ENCODE measurements around the gene TCEAL5. TPM values are rescaled to one million over a fixed set of nuclear protein-coding genes. Genes with fewer than 3 reads are reported as not detected.
"Not testable (repeated sequence)": the region's sequence is repeated elsewhere in the genome, so short reads cannot be mapped to it uniquely, and the experiment has no call there.

The TCEAL5 gene
- total and polyA plus RNA-seq, 10 of the 15 experiments (the other 5 are each of a cell fraction or from before 2014, with no cell fraction given) = not detected

DNA sequence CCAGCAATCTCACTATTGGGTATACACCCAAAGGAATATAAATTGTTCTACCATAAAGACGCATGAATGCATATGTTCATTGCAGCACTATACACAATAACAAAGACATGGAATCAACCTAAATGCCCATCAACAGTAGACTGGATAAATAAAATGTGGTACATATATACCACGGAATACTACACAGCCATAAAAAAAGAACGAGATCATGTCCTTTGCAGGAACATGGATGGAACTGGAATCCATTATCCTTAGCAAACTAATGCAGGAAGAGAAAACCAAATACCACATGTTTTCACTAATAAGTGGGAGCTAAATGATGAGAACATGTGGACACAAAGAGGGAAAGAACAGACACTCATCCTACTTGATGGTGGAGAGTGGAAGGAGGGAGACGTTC lies 50.6 kb downstream of the TCEAL5 start:
- H3K4me1 ChIP-seq (ENCODE audit: control insufficient read depth, insufficient read depth, low read length); RAD21 ChIA-PET (ENCODE audit: unreplicated experiment); in situ Hi-C loops (cut with MboI); H3K36me3 ChIP-seq (ENCODE audit: control insufficient read depth in 2 of 2, insufficient read depth in 2 of 2, low read length in 1 of 2); ATAC-seq; DNase-seq (ENCODE audit: low read depth, low spot score); intact Hi-C loops (cut with micrococcal nuclease; ENCODE audit: unreplicated experiment); H3K27me3 ChIP-seq (replicated peaks in 1 of 2; ENCODE audit: control insufficient read depth in 2 of 2, insufficient read depth in 2 of 2, low read length in 1 of 2); H3K79me2 ChIP-seq (ENCODE audit: control insufficient read depth, insufficient read depth, low read length); H3K27ac ChIP-seq (ENCODE audit: control insufficient read depth, insufficient read depth); POLR2A ChIA-PET; H2AFZ ChIP-seq (ENCODE audit: control insufficient read depth, low read depth, low read length); BruUV-seq (replicated peaks); H3K9me3 ChIP-seq (replicated peaks; ENCODE audit: control insufficient read depth, insufficient read depth, low read length); H3K4me2 ChIP-seq (ENCODE audit: control insufficient read depth, insufficient read depth); H4K20me1 ChIP-seq (ENCODE audit: control insufficient read depth, insufficient read depth); CTCF ChIA-PET; FAIRE-seq; SMC1A ChIA-PET (ENCODE audit: uncharacterized antibody, unreplicated experiment); H3K4me3 ChIP-seq; H3K9ac ChIP-seq (ENCODE audit: control insufficient read depth, insufficient read depth, low read length): not testable (repeated sequence)
- 2% methylated on average over 4 of the region's 4 CpGs for WGBS (ENCODE audit: insufficient coverage, insufficient replicate concordance, low lambda C conversion rate, missing lambda C conversion rate)

Other genes starting within 250 kb of the TCEAL5 start
Only the 7 nearest of the 9 such genes appear.
- not detected in 2 replicates for gene NXF3, start 183.6 kb downstream of the TCEAL5 start, total RNA-seq (2014; rRNA removed)
- gene NXF3, start 183.6 kb downstream of the TCEAL5 start, total RNA-seq (2014; rRNA removed; fragmentation: Illumina TruSeq; extraction: Trizol) = not detected in 2 replicates
- not detected in 2 replicates for gene NXF3, start 183.6 kb downstream of the TCEAL5 start, total RNA-seq (2021)
- 7.5 and 8.0 TPM in 2 replicates for gene NXF3, start 183.6 kb downstream of the TCEAL5 start, polyA plus RNA-seq (2011; rRNA removed)
- gene NXF3, start 183.6 kb downstream of the TCEAL5 start, polyA plus RNA-seq (2014; fragmentation: Illumina TruSeq; extraction: Trizol) = not detected in 2 replicates
- not detected for gene NXF3, start 183.6 kb downstream of the TCEAL5 start, polyA plus RNA-seq (2014; fragmentation: Nextera tagmentation; extraction: Ambion mirVana)
- not detected in 2 replicates for gene NXF3, start 183.6 kb downstream of the TCEAL5 start, polyA plus RNA-seq (2014; rRNA removed)
- gene NXF3, start 183.6 kb downstream of the TCEAL5 start, polyA plus RNA-seq (2016; fragmentation: Nextera tagmentation; extraction: Ambion mirVana) = under 1 TPM in 1 of 2 experiments, not detected in 1; 0.53 TPM
- gene BEX4, start 61.6 kb downstream of the TCEAL5 start, total RNA-seq (2014; rRNA removed) = 2.5 and 2.8 TPM in 2 replicates
- 2.3 and 2.4 TPM in 2 replicates for gene BEX4, start 61.6 kb downstream of the TCEAL5 start, total RNA-seq (2014; rRNA removed; fragmentation: Illumina TruSeq; extraction: Trizol)
- 1.7 and 2.0 TPM in 2 replicates for gene BEX4, start 61.6 kb downstream of the TCEAL5 start, total RNA-seq (2021)
- 0.79 and 1.4 TPM in 2 replicates for gene BEX4, start 61.6 kb downstream of the TCEAL5 start, polyA plus RNA-seq (2011; rRNA removed)
- 3.2 and 4.4 TPM in 2 replicates for gene BEX4, start 61.6 kb downstream of the TCEAL5 start, polyA plus RNA-seq (2014; fragmentation: Illumina TruSeq; extraction: Trizol)
- gene BEX4, start 61.6 kb downstream of the TCEAL5 start, polyA plus RNA-seq (2014; fragmentation: Nextera tagmentation; extraction: Ambion mirVana) = 1 to 10 TPM in 1 of 2 experiments, under 1 TPM in 1; 0.76 to 1.9 TPM
- 2.5 and 2.9 TPM in 2 replicates for gene BEX4, start 61.6 kb downstream of the TCEAL5 start, polyA plus RNA-seq (2014; rRNA removed)
- gene BEX4, start 61.6 kb downstream of the TCEAL5 start, polyA plus RNA-seq (2016; fragmentation: Nextera tagmentation; extraction: Ambion mirVana) = 1 to 10 TPM; 1.9 to 3.3 TPM
- 33.7 and 52.5 TPM in 2 replicates for gene TCEAL8, start 21.6 kb downstream of the TCEAL5 start, total RNA-seq (2014; rRNA removed)
- 63.0 and 65.6 TPM in 2 replicates for gene TCEAL8, start 21.6 kb downstream of the TCEAL5 start, total RNA-seq (2014; rRNA removed; fragmentation: Illumina TruSeq; extraction: Trizol)
- 27.6 and 28.4 TPM in 2 replicates for gene TCEAL8, start 21.6 kb downstream of the TCEAL5 start, total RNA-seq (2021)
- 55.8 and 83.2 TPM in 2 replicates for gene TCEAL8, start 21.6 kb downstream of the TCEAL5 start, polyA plus RNA-seq (2011; rRNA removed)
- gene TCEAL8, start 21.6 kb downstream of the TCEAL5 start, polyA plus RNA-seq (2014; fragmentation: Illumina TruSeq; extraction: Trizol) = 69.2 and 95.7 TPM in 2 replicates
- 100 to 1,000 TPM in 1 of 2 experiments, 10 to 100 TPM in 1; 86.8 to 123 TPM for gene TCEAL8, start 21.6 kb downstream of the TCEAL5 start, polyA plus RNA-seq (2014; fragmentation: Nextera tagmentation; extraction: Ambion mirVana)
- gene TCEAL8, start 21.6 kb downstream of the TCEAL5 start, polyA plus RNA-seq (2014; rRNA removed) = 32.9 and 45.9 TPM in 2 replicates
- gene TCEAL8, start 21.6 kb downstream of the TCEAL5 start, polyA plus RNA-seq (2016; fragmentation: Nextera tagmentation; extraction: Ambion mirVana) = 10 to 100 TPM; 57.7 to 59.6 TPM
- 0.27 and 0.79 TPM in 2 replicates for gene BEX2, start 34.2 kb upstream of the TCEAL5 start, total RNA-seq (2014; rRNA removed)
- 0.72 and 1.2 TPM in 2 replicates for gene BEX2, start 34.2 kb upstream of the TCEAL5 start, total RNA-seq (2014; rRNA removed; fragmentation: Illumina TruSeq; extraction: Trizol)
- gene BEX2, start 34.2 kb upstream of the TCEAL5 start, total RNA-seq (2021) = 0.56 and 0.80 TPM in 2 replicates
- gene BEX2, start 34.2 kb upstream of the TCEAL5 start, polyA plus RNA-seq (2011; rRNA removed) = 2.8 and 3.4 TPM in 2 replicates
- 0.91 and 2.7 TPM in 2 replicates for gene BEX2, start 34.2 kb upstream of the TCEAL5 start, polyA plus RNA-seq (2014; fragmentation: Illumina TruSeq; extraction: Trizol)
- 1 to 10 TPM in 1 of 2 experiments, under 1 TPM in 1; 0.52 to 1.3 TPM for gene BEX2, start 34.2 kb upstream of the TCEAL5 start, polyA plus RNA-seq (2014; fragmentation: Nextera tagmentation; extraction: Ambion mirVana)
- gene BEX2, start 34.2 kb upstream of the TCEAL5 start, polyA plus RNA-seq (2014; rRNA removed) = 0.72 and 1.0 TPM in 2 replicates
- under 1 TPM; 0.33 to 0.95 TPM for gene BEX2, start 34.2 kb upstream of the TCEAL5 start, polyA plus RNA-seq (2016; fragmentation: Nextera tagmentation; extraction: Ambion mirVana)
- gene TCEAL7, start 53.5 kb upstream of the TCEAL5 start, total RNA-seq (2014; rRNA removed) = not detected in 2 replicates
- not detected in 2 replicates for gene TCEAL7, start 53.5 kb upstream of the TCEAL5 start, total RNA-seq (2014; rRNA removed; fragmentation: Illumina TruSeq; extraction: Trizol)
- gene TCEAL7, start 53.5 kb upstream of the TCEAL5 start, total RNA-seq (2021) = not detected in 2 replicates
- not detected in 2 replicates for gene TCEAL7, start 53.5 kb upstream of the TCEAL5 start, polyA plus RNA-seq (2011; rRNA removed)
- gene TCEAL7, start 53.5 kb upstream of the TCEAL5 start, polyA plus RNA-seq (2014; fragmentation: Illumina TruSeq; extraction: Trizol) = not detected in 2 replicates
- not detected for gene TCEAL7, start 53.5 kb upstream of the TCEAL5 start, polyA plus RNA-seq (2014; fragmentation: Nextera tagmentation; extraction: Ambion mirVana)
- gene TCEAL7, start 53.5 kb upstream of the TCEAL5 start, polyA plus RNA-seq (2014; rRNA removed) = not detected in 2 replicates
- gene TCEAL7, start 53.5 kb upstream of the TCEAL5 start, polyA plus RNA-seq (2016; fragmentation: Nextera tagmentation; extraction: Ambion mirVana) = not detected
- 0.38 and 0.73 TPM in 2 replicates for gene TCEAL9, start 79.8 kb upstream of the TCEAL5 start, total RNA-seq (2014; rRNA removed)
- gene TCEAL9, start 79.8 kb upstream of the TCEAL5 start, total RNA-seq (2014; rRNA removed; fragmentation: Illumina TruSeq; extraction: Trizol) = 0.54 and 2.3 TPM in 2 replicates
- 0.67 and 0.69 TPM in 2 replicates for gene TCEAL9, start 79.8 kb upstream of the TCEAL5 start, total RNA-seq (2021)
- gene TCEAL9, start 79.8 kb upstream of the TCEAL5 start, polyA plus RNA-seq (2011; rRNA removed) = 0.39 and 0.42 TPM in 2 replicates
- gene TCEAL9, start 79.8 kb upstream of the TCEAL5 start, polyA plus RNA-seq (2014; fragmentation: Illumina TruSeq; extraction: Trizol) = 1.3 and 1.6 TPM in 2 replicates
- 1 to 10 TPM; 1.7 to 2.5 TPM for gene TCEAL9, start 79.8 kb upstream of the TCEAL5 start, polyA plus RNA-seq (2014; fragmentation: Nextera tagmentation; extraction: Ambion mirVana)
- gene TCEAL9, start 79.8 kb upstream of the TCEAL5 start, polyA plus RNA-seq (2014; rRNA removed) = 0.33 and 0.64 TPM in 2 replicates
- 1 to 10 TPM; 1.1 to 1.3 TPM for gene TCEAL9, start 79.8 kb upstream of the TCEAL5 start, polyA plus RNA-seq (2016; fragmentation: Nextera tagmentation; extraction: Ambion mirVana)
- not detected in 2 replicates for gene BEX3, start 99.8 kb upstream of the TCEAL5 start, total RNA-seq (2014; rRNA removed)
- gene BEX3, start 99.8 kb upstream of the TCEAL5 start, total RNA-seq (2014; rRNA removed; fragmentation: Illumina TruSeq; extraction: Trizol) = not detected in 2 replicates
- gene BEX3, start 99.8 kb upstream of the TCEAL5 start, total RNA-seq (2021) = 0.27 and 1.5 TPM in 2 replicates
- not detected in 2 replicates for gene BEX3, start 99.8 kb upstream of the TCEAL5 start, polyA plus RNA-seq (2011; rRNA removed)
- not detected in 2 replicates for gene BEX3, start 99.8 kb upstream of the TCEAL5 start, polyA plus RNA-seq (2014; fragmentation: Illumina TruSeq; extraction: Trizol)
- gene BEX3, start 99.8 kb upstream of the TCEAL5 start, polyA plus RNA-seq (2014; fragmentation: Nextera tagmentation; extraction: Ambion mirVana) = not detected
- not detected in 2 replicates for gene BEX3, start 99.8 kb upstream of the TCEAL5 start, polyA plus RNA-seq (2014; rRNA removed)
- 1 to 10 TPM in 1 of 2 experiments, not detected in 1; 1.3 TPM for gene BEX3, start 99.8 kb upstream of the TCEAL5 start, polyA plus RNA-seq (2016; fragmentation: Nextera tagmentation; extraction: Ambion mirVana)

Measured in GM12878 (cell line).